ENCODE results near the gene GRAPL.
"Not testable (repeated sequence)": the region's sequence is repeated elsewhere in the genome, so short reads cannot be mapped to it uniquely, and the experiment has no call there.

Gene GRAPL

DNA sequence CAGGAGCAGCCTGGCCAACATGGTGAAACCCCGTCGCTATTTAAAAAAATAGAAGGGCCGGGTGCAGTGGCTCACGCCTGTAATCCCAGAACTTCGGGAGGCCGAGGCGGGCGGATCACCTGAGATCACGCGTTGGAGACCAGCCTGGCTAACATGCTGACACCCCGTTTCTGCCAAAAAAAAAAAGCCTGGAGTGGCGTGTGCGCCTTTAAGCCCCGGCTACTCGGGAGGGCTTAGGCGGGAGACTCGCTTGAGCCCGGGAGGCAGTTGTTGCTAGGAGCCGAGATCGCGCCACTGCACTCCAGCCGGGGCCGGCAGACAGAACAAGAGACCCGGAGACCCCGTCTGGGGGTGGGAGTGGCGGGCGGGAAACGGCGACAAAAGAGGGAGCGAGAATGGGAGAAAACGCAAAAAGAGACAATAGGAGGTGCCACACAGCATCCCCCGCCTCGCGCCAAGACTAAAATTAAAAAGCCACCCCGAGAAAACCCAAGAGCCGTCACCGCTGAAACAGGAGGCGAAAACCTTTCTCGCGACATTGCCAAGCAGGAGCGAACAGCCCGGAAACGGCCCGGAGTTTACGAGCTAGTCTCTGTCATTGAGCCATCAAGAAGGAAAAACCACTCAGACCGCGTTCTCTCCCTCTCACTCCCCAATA lies 15.5 kb upstream of the GRAPL start:
- H3K27me3 ChIP-seq (ENCODE audit: control insufficient read depth in 1 of 2, insufficient read depth in 2 of 2, low read length in 2 of 2); H3K4me1 ChIP-seq (ENCODE audit: control insufficient read depth in 1 of 2, insufficient read depth in 2 of 2, low read length in 2 of 2); H3K4me3 ChIP-seq (ENCODE audit: low read depth in 1 of 2, low read length in 2 of 2); H3K36me3 ChIP-seq (ENCODE audit: control insufficient read depth in 1 of 2, insufficient read depth in 2 of 2, low read length in 2 of 2); H3K9ac ChIP-seq (ENCODE audit: low read depth in 1 of 2, low read length in 2 of 2); H3K9me3 ChIP-seq (ENCODE audit: control insufficient read depth in 1 of 2, low read length in 2 of 2): not testable (repeated sequence)
- H3K27ac ChIP-seq (ENCODE audit: low read depth, low read length): peak overlapping the region; percentile 42

DNA sequence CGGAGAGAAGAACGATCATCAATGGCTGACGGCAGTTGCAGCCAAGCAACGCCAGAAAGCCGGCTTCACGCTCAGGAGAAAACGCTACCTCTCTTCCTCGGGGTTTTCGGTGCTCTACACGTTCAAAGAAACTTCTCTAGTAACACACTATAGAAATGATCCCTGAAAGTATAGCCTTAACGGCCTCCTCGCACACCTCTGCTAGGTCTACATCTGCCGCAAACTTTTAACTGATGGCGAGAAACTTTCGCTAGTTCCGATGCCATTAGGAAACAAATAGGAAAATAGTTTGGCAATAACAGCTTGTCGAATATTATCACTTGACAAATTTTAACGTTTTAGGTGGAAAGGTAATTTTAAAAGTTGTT lies 14.9 kb upstream of the GRAPL start:
- H3K4me1 ChIP-seq (ENCODE audit: control insufficient read depth in 1 of 2, insufficient read depth in 2 of 2, low read length in 2 of 2); H3K27me3 ChIP-seq (ENCODE audit: control insufficient read depth in 1 of 2, insufficient read depth in 2 of 2, low read length in 2 of 2); H3K4me3 ChIP-seq (ENCODE audit: low read depth in 1 of 2, low read length in 2 of 2); H3K9ac ChIP-seq (ENCODE audit: low read depth in 1 of 2, low read length in 2 of 2); H3K36me3 ChIP-seq (ENCODE audit: control insufficient read depth in 1 of 2, insufficient read depth in 2 of 2, low read length in 2 of 2); H3K27ac ChIP-seq (ENCODE audit: low read depth, low read length); H3K9me3 ChIP-seq (ENCODE audit: control insufficient read depth in 1 of 2, low read length in 2 of 2): not testable (repeated sequence)

- not testable (repeated sequence) for H3K9me3 ChIP-seq (ENCODE audit: control insufficient read depth in 1 of 2, low read length in 2 of 2); H3K4me3 ChIP-seq (ENCODE audit: low read depth in 1 of 2, low read length in 2 of 2); H3K36me3 ChIP-seq (ENCODE audit: control insufficient read depth in 1 of 2, insufficient read depth in 2 of 2, low read length in 2 of 2); H3K9ac ChIP-seq (ENCODE audit: low read depth in 1 of 2, low read length in 2 of 2); H3K27ac ChIP-seq (ENCODE audit: low read depth, low read length); H3K27me3 ChIP-seq (ENCODE audit: control insufficient read depth in 1 of 2, insufficient read depth in 2 of 2, low read length in 2 of 2); H3K4me1 ChIP-seq (ENCODE audit: control insufficient read depth in 1 of 2, insufficient read depth in 2 of 2, low read length in 2 of 2)
These were observed 8.7 kb upstream of the GRAPL start for GRCh38 chr17:19118695-19119094.

GRCh38 chr17:19125289-19125688 lies 2.1 kb upstream of the GRAPL start:
- not testable (repeated sequence) for H3K27me3 ChIP-seq (ENCODE audit: control insufficient read depth in 1 of 2, insufficient read depth in 2 of 2, low read length in 2 of 2); H3K4me3 ChIP-seq (ENCODE audit: low read depth in 1 of 2, low read length in 2 of 2); H3K4me1 ChIP-seq (ENCODE audit: control insufficient read depth in 1 of 2, insufficient read depth in 2 of 2, low read length in 2 of 2); H3K27ac ChIP-seq (ENCODE audit: low read depth, low read length); H3K9me3 ChIP-seq (ENCODE audit: control insufficient read depth in 1 of 2, low read length in 2 of 2); H3K36me3 ChIP-seq (ENCODE audit: control insufficient read depth in 1 of 2, insufficient read depth in 2 of 2, low read length in 2 of 2); H3K9ac ChIP-seq (ENCODE audit: low read depth in 1 of 2, low read length in 2 of 2)

DNA sequence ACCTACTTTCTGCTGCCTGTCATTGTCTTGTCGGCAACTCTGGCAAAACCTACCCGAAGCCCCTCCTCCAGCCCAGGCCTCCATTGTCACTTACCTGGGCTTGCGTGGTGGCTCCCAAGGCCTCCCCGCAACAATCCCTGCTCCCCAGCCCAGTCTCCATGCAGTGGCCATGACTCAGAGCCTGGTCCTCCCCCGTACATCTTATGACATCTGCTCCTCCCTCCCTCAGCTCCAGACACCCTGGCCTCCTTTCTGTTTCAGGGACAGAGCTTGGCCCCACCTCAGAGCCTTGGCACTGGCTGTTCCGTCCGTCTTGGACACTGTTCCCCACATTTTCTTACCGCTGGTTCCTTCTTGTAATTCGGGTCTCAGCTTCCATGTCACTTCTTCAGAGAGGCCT lies 2.1 kb downstream of the GRAPL start:
- not testable (repeated sequence) for H3K9ac ChIP-seq (ENCODE audit: low read depth in 1 of 2, low read length in 2 of 2); H3K4me3 ChIP-seq (ENCODE audit: low read depth in 1 of 2, low read length in 2 of 2); H3K9me3 ChIP-seq (ENCODE audit: control insufficient read depth in 1 of 2, low read length in 2 of 2); H3K27me3 ChIP-seq (ENCODE audit: control insufficient read depth in 1 of 2, insufficient read depth in 2 of 2, low read length in 2 of 2); H3K36me3 ChIP-seq (ENCODE audit: control insufficient read depth in 1 of 2, insufficient read depth in 2 of 2, low read length in 2 of 2); H3K27ac ChIP-seq (ENCODE audit: low read depth, low read length); H3K4me1 ChIP-seq (ENCODE audit: control insufficient read depth in 1 of 2, insufficient read depth in 2 of 2, low read length in 2 of 2)

DNA sequence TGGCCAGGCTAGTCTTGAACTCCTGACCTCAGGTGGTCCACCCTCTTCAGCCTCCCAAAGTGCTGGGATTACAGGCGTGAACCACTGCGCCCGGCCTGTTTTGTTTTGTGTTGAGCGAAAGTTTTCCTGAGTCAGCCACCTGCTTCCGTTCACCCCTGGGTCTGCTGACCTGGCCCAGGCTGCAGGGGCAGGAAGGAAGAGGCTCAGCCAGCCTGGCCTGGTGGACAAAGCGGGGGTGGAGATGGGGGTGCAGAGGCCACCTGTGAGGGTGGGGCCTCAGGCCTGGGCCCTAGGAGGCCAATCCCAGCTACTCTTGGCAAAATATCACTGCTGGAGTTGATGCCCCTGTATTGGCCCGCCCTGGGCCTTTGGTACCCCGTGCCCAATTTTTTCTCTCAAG lies 3.7 kb downstream of the GRAPL start:
- H3K9me3 ChIP-seq (ENCODE audit: control insufficient read depth in 1 of 2, low read length in 2 of 2); H3K9ac ChIP-seq (ENCODE audit: low read depth in 1 of 2, low read length in 2 of 2); H3K27me3 ChIP-seq (ENCODE audit: control insufficient read depth in 1 of 2, insufficient read depth in 2 of 2, low read length in 2 of 2); H3K36me3 ChIP-seq (ENCODE audit: control insufficient read depth in 1 of 2, insufficient read depth in 2 of 2, low read length in 2 of 2); H3K4me3 ChIP-seq (ENCODE audit: low read depth in 1 of 2, low read length in 2 of 2); H3K27ac ChIP-seq (ENCODE audit: low read depth, low read length); H3K4me1 ChIP-seq (ENCODE audit: control insufficient read depth in 1 of 2, insufficient read depth in 2 of 2, low read length in 2 of 2): not testable (repeated sequence)

DNA sequence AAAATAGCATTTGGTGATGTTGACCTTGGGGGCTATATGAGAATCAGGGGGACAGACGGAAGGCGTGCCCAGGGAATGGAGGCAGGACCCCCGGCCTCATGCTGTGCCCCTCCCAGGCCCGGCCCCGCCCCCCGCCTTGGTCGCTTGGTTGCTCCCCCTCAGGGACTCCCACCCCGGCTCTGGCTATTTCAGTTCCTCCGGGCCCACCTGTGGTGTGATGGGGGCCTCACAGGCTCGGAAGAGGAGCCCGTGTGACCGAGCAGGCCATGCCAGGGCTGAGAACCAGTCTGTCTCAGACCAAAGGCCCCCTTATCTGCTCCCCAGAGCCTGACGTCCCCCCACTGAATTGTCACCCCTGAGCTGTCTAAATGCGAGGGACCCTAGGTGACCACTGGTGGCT lies 4.4 kb downstream of the GRAPL start:
- H3K9me3 ChIP-seq (ENCODE audit: control insufficient read depth in 1 of 2, low read length in 2 of 2); H3K27me3 ChIP-seq (ENCODE audit: control insufficient read depth in 1 of 2, insufficient read depth in 2 of 2, low read length in 2 of 2); H3K27ac ChIP-seq (ENCODE audit: low read depth, low read length); H3K4me3 ChIP-seq (ENCODE audit: low read depth in 1 of 2, low read length in 2 of 2); H3K36me3 ChIP-seq (ENCODE audit: control insufficient read depth in 1 of 2, insufficient read depth in 2 of 2, low read length in 2 of 2); H3K9ac ChIP-seq (ENCODE audit: low read depth in 1 of 2, low read length in 2 of 2); H3K4me1 ChIP-seq (ENCODE audit: control insufficient read depth in 1 of 2, insufficient read depth in 2 of 2, low read length in 2 of 2): not testable (repeated sequence)

DNA sequence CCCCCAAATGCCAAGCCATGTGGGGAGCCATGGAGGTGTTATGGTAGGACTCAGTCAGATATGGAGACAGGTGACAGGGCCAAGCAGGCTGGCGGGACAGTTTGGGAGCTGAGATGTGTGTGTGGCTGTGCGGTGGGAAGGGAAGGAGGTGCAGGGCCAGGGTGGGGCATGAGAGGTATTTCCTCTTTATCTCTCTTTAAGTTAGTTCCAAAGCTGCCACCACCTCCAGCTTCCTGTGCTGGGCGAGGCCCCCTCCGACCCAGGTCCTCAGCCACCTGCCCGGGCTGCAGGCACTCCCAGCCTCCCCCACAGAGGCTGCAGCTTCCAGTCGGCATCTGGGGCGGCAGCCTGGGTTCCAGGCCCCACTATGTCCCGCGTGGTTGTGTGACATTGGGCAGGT lies 6.4 kb downstream of the GRAPL start:
- not testable (repeated sequence) for H3K4me1 ChIP-seq (ENCODE audit: control insufficient read depth in 1 of 2, insufficient read depth in 2 of 2, low read length in 2 of 2); H3K36me3 ChIP-seq (ENCODE audit: control insufficient read depth in 1 of 2, insufficient read depth in 2 of 2, low read length in 2 of 2); H3K9me3 ChIP-seq (ENCODE audit: control insufficient read depth in 1 of 2, low read length in 2 of 2); H3K4me3 ChIP-seq (ENCODE audit: low read depth in 1 of 2, low read length in 2 of 2); H3K9ac ChIP-seq (ENCODE audit: low read depth in 1 of 2, low read length in 2 of 2); H3K27me3 ChIP-seq (ENCODE audit: control insufficient read depth in 1 of 2, insufficient read depth in 2 of 2, low read length in 2 of 2); H3K27ac ChIP-seq (ENCODE audit: low read depth, low read length)

- not testable (repeated sequence) for H3K27ac ChIP-seq (ENCODE audit: low read depth, low read length); H3K9me3 ChIP-seq (ENCODE audit: control insufficient read depth in 1 of 2, low read length in 2 of 2); H3K9ac ChIP-seq (ENCODE audit: low read depth in 1 of 2, low read length in 2 of 2); H3K4me3 ChIP-seq (ENCODE audit: low read depth in 1 of 2, low read length in 2 of 2); H3K4me1 ChIP-seq (ENCODE audit: control insufficient read depth in 1 of 2, insufficient read depth in 2 of 2, low read length in 2 of 2); H3K27me3 ChIP-seq (ENCODE audit: control insufficient read depth in 1 of 2, insufficient read depth in 2 of 2, low read length in 2 of 2); H3K36me3 ChIP-seq (ENCODE audit: control insufficient read depth in 1 of 2, insufficient read depth in 2 of 2, low read length in 2 of 2)
These were observed 8.0 kb downstream of the GRAPL start for GRCh38 chr17:19135391-19135790.

- not testable (repeated sequence) for H3K27me3 ChIP-seq (ENCODE audit: control insufficient read depth in 1 of 2, insufficient read depth in 2 of 2, low read length in 2 of 2); H3K36me3 ChIP-seq (ENCODE audit: control insufficient read depth in 1 of 2, insufficient read depth in 2 of 2, low read length in 2 of 2); H3K4me1 ChIP-seq (ENCODE audit: control insufficient read depth in 1 of 2, insufficient read depth in 2 of 2, low read length in 2 of 2); H3K27ac ChIP-seq (ENCODE audit: low read depth, low read length); H3K9me3 ChIP-seq (ENCODE audit: control insufficient read depth in 1 of 2, low read length in 2 of 2); H3K4me3 ChIP-seq (ENCODE audit: low read depth in 1 of 2, low read length in 2 of 2); H3K9ac ChIP-seq (ENCODE audit: low read depth in 1 of 2, low read length in 2 of 2)
These were observed 8.7 kb downstream of the GRAPL start for GRCh38 chr17:19136138-19136537.

- H3K27ac ChIP-seq (ENCODE audit: low read depth, low read length); H3K4me3 ChIP-seq (ENCODE audit: low read depth in 1 of 2, low read length in 2 of 2): not testable (repeated sequence)
These were observed 9.2 kb downstream of the GRAPL start for GRCh38 chr17:19136605-19137004.

More at GRCh38 chr17:19136605-19137004, 9.2 kb downstream of the GRAPL start:
- not testable (repeated sequence) for H3K9me3 ChIP-seq (ENCODE audit: control insufficient read depth in 1 of 2, low read length in 2 of 2); H3K4me1 ChIP-seq (ENCODE audit: control insufficient read depth in 1 of 2, insufficient read depth in 2 of 2, low read length in 2 of 2); H3K9ac ChIP-seq (ENCODE audit: low read depth in 1 of 2, low read length in 2 of 2); H3K36me3 ChIP-seq (ENCODE audit: control insufficient read depth in 1 of 2, insufficient read depth in 2 of 2, low read length in 2 of 2); H3K27me3 ChIP-seq (ENCODE audit: control insufficient read depth in 1 of 2, insufficient read depth in 2 of 2, low read length in 2 of 2)
